Liver (tissue), 3 donors: Measurements from ENCODE around the gene BCL3.
"Not testable (repeated sequence)": the region's sequence is repeated elsewhere in the genome, so short reads cannot be mapped to it uniquely, and the experiment has no call there.

ENCODE experiments used
- ATF3 ChIP-seq: IDR thresholded peaks from 2 replicates; pipeline ENCODE4 v1.6.1; 2016; ENCODE audit warnings: antibody characterized with exemption
- CTCF ChIP-seq: fragments of 150-350 bp; IDR thresholded peaks from 2 replicates; pipeline ENCODE4 v1.5.1; 2017; ENCODE audit warnings: improper control_type of control experiment, low read depth, low read length; ENCODE audit not compliant: missing input control
- GABPA ChIP-seq, 2 donors: IDR thresholded peaks in 1 of 2; conservative IDR thresholded peaks in 1 of 2; 2 replicates each; pipeline ENCODE4 v1.6.1; 2016; ENCODE audit warnings: antibody characterized with exemption in 2 of 2, mild to moderate bottlenecking in 1 of 2, moderate library complexity in 1 of 2
- MAX ChIP-seq: IDR thresholded peaks from 2 replicates; pipeline ENCODE4 v1.6.1; 2016; ENCODE audit warnings: antibody characterized with exemption
- RXRA ChIP-seq, 2 donors: IDR thresholded peaks; 2 replicates each; pipeline ENCODE4 v1.6.1; 2017 to 2018; ENCODE audit warnings: antibody characterized with exemption in 2 of 2, mild to moderate bottlenecking in 1 of 2
- SP1 ChIP-seq: IDR thresholded peaks from 2 replicates; pipeline ENCODE4 v1.6.1; 2018; ENCODE audit warnings: antibody characterized with exemption, mild to moderate bottlenecking
- YY1 ChIP-seq: IDR thresholded peaks from 2 replicates; pipeline ENCODE4 v1.6.1; 2016; ENCODE audit warnings: antibody characterized with exemption, mild to moderate bottlenecking
- donor health status: healthy.
- donor health status: healthy.

- TF ChIP-seq YY1; CTCF; MAX; RXRA (IDR thresholded peaks at IDR 0.05); SP1; ATF3; GABPA (IDR thresholded peaks at IDR 0.05 in 1 of 2, conservative IDR thresholded peaks at IDR 0.05 in 1 of 2): not testable (repeated sequence)
Measured at GRCh38 chr19:44721369-44721768, 27.1 kb upstream of the BCL3 start.
